ENCODE data around the gene MYEOV. TPM values are rescaled to one million over a fixed set of nuclear protein-coding genes. Genes with fewer than 3 reads are reported as not detected.

Gene MYEOV
- total RNA-seq, 2 experiments from 2014 or later: not detected

DNA sequence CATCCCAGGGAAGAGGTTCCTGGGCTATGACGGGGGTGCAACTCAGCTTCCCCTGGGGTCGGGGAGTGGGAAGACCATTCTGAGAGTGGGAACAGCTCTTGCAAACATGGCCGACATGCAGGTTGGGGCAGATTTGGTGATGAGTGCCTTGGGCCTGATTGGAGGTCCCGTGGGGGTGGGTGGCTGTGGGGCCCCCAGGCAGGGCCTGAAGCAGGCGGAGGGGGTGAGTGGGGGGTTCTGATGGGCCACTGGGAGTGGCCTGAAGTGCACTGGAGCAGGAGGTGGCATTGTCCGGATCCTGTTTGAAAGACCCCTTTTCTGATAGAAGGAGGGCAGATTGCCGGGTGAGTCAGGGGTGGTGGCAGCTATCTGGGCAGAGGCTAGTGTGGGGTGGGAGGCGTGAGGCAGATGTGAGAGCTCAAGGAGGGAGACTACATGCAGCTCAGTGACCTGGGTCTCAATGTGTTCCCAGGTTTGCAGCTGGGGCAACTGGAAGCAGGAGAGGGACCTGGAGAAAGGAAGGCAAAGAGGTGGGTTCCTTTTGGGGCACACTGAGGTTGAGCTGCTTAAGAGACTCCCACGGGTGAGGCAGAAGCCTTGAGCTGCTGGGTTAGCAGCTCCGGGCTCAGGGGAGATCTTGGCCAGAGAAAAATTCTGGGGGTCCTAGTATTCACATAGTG, 15.1 kb downstream of the MYEOV start:
- no peaks in the 10 kb centered on the region for H3K9me3 Mint-ChIP-seq (ENCODE audit: insufficient read depth)
- POLR2A ChIA-PET: interaction anchor here (1.0 to 1.9 kb wide), 2 partner anchors 11 to 12 kb away, joined by 3 to 7 read pairs; no protein-coding TSS in a partner anchor
- H3K4me1 Mint-ChIP-seq (ENCODE audit: low read depth): peaks cover 30% of the 10 kb centered on the region
- H3K4me3 Mint-ChIP-seq: no peak overlapping the region
- H3K27ac Mint-ChIP-seq: peak overlapping the region; percentile 45
- CTCF ChIA-PET: interaction anchor here (1.3 kb wide), 1 partner anchor 12 kb away, joined by 3 read pairs; no protein-coding TSS in a partner anchor
- DNase-seq (no peak), ATAC-seq (no peak)
- H3K27me3 Mint-ChIP-seq (ENCODE audit: low read depth): no peaks in the 10 kb centered on the region
- H3K36me3 Mint-ChIP-seq (ENCODE audit: low read depth): no peaks in the 10 kb centered on the region

GRCh38 chr11:69309631-69310280, 15.8 kb downstream of the MYEOV start:
- peak overlapping the region; percentile 0 for H3K27ac Mint-ChIP-seq
- CTCF ChIA-PET: interaction anchor here (1.0 kb wide), 1 partner anchor 17 kb away, joined by 3 read pairs; no protein-coding TSS in a partner anchor
- H3K27me3 Mint-ChIP-seq (ENCODE audit: low read depth): no peaks in the 10 kb centered on the region
- no peaks in the 10 kb centered on the region for H3K36me3 Mint-ChIP-seq (ENCODE audit: low read depth)
- H3K4me1 Mint-ChIP-seq (ENCODE audit: low read depth): peaks cover 30% of the 10 kb centered on the region
- DNase-seq: no peak
- POLR2A ChIA-PET: interaction anchor here (1.0 kb wide), 1 partner anchor 13 kb away, joined by 3 read pairs; no protein-coding TSS in a partner anchor
- no peaks in the 10 kb centered on the region for H3K9me3 Mint-ChIP-seq (ENCODE audit: insufficient read depth)
- H3K4me3 Mint-ChIP-seq: no peak overlapping the region
- ATAC-seq: no peak

DNA sequence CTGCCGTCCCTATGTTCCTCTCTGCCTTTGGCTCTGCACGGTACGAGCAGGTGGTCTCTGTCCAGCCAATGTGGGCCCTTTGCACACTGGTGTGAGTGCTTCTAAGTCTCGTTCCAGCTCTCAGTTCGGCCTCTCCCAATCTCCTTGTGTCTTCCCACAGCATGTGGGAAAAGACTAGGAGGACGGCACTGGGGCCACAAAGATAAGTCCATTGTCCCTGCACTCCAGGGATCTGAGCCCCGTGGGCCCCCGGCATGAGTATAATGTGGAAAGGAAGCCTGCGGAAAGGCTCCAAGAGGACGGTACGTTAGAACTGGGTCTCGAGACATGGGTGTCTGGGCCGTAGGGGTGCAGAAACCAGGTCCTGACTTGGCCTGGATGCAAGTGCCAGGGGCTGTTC, 16.4 kb downstream of the MYEOV start:
- H3K27me3 Mint-ChIP-seq (ENCODE audit: low read depth): no peaks in the 10 kb centered on the region
- H3K27ac Mint-ChIP-seq: peak overlapping the region; percentile 39
- H3K4me3 Mint-ChIP-seq: no peak overlapping the region
- no peaks in the 10 kb centered on the region for H3K36me3 Mint-ChIP-seq (ENCODE audit: low read depth)
- POLR2A ChIA-PET: interaction anchor here (1.0 kb wide), 1 partner anchor 13 kb away, joined by 3 read pairs; no protein-coding TSS in a partner anchor
- CTCF ChIA-PET: interaction anchor here (1.0 kb wide), 1 partner anchor 18 kb away, joined by 3 read pairs; no protein-coding TSS in a partner anchor
- ATAC-seq: no peak
- no peak for DNase-seq
- H3K9me3 Mint-ChIP-seq (ENCODE audit: insufficient read depth): no peaks in the 10 kb centered on the region
- H3K4me1 Mint-ChIP-seq (ENCODE audit: low read depth): peaks cover 30% of the 10 kb centered on the region

GRCh38 chr11:69310934-69311766, 17.2 kb downstream of the MYEOV start:
- Mint-ChIP-seq H3K27ac (peak overlapping the region; percentile 86), H3K4me1 (ENCODE audit: low read depth) (peaks cover 30% of the 10 kb centered on the region), H3K4me3 (peak overlapping the region; percentile 21), H3K9me3 (ENCODE audit: insufficient read depth) (no peaks in the 10 kb centered on the region), H3K27me3 (ENCODE audit: low read depth) (no peaks in the 10 kb centered on the region), H3K36me3 (ENCODE audit: low read depth) (no peaks in the 10 kb centered on the region)
- POLR2A ChIA-PET: interaction anchor here (0.6 to 1.4 kb wide), 4 partner anchors 14 to 165 kb away, joined by 3 to 8 read pairs (median 4); no protein-coding TSS in a partner anchor
- ATAC-seq (peak; percentile 42), DNase-seq (no peak)
- CTCF ChIA-PET: interaction anchor here (0.8 to 2.1 kb wide), 6 partner anchors 12 to 24 kb away, joined by 3 to 8 read pairs (median 4); no protein-coding TSS in a partner anchor

DNA sequence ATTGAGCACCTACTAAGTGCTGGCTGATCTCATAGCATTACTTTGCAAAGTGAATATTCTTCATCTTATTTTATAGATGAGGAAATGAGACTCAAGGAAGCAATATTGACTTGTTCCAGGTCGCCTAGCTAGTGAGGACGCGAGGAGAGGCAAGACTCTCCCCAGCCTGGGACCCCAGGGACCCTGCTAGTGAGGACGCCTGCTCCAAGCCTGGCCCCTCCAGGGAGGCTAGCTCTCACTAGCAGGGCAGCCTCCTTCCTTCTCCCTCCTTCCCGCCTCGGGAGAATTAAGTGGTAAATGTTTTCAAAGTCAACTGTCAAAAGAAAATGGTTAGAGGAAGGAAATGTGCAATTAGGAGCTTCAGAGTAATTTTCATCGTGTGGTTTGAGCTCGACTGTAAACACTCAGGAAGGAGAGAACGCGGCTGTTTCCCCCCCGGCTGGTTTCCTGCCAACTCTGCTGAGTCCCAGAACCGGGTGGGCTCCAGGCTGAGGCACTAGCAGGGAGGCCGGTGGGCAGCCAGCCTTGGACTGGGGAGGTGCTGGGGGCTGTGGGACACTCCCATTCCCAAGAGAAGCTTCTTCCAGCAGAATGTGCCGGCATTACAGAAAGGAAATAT, 17.9 kb downstream of the MYEOV start:
- Mint-ChIP-seq H3K4me3 (peak overlapping the region; percentile 21), H3K27ac (peak overlapping the region; percentile 86), H3K4me1 (ENCODE audit: low read depth) (peaks cover 30% of the 10 kb centered on the region), H3K36me3 (ENCODE audit: low read depth) (no peaks in the 10 kb centered on the region), H3K27me3 (ENCODE audit: low read depth) (no peaks in the 10 kb centered on the region), H3K9me3 (ENCODE audit: insufficient read depth) (no peaks in the 10 kb centered on the region)
- ChIA-PET CTCF (interaction anchor here (0.6 to 2.1 kb wide), 7 partner anchors 13 to 331 kb away, joined by 3 to 8 read pairs (median 4); no protein-coding TSS in a partner anchor), POLR2A (interaction anchor here (0.6 to 1.4 kb wide), 4 partner anchors 14 to 166 kb away, joined by 3 to 8 read pairs (median 4); no protein-coding TSS in a partner anchor)
- ATAC-seq (peak; percentile 62), DNase-seq (peak; percentile 65)

- POLR2A ChIA-PET: interaction anchor here (1.4 kb wide), 1 partner anchor 15 kb away, joined by 8 read pairs; no protein-coding TSS in a partner anchor
- no peak for DNase-seq
- Mint-ChIP-seq H3K36me3 (ENCODE audit: low read depth) (peaks cover 1% of the 10 kb centered on the region), H3K4me1 (ENCODE audit: low read depth) (peaks cover 34% of the 10 kb centered on the region), H3K27ac (peak overlapping the region; percentile 77), H3K27me3 (ENCODE audit: low read depth) (no peaks in the 10 kb centered on the region), H3K4me3 (no peak overlapping the region), H3K9me3 (ENCODE audit: insufficient read depth) (no peaks in the 10 kb centered on the region)
- CTCF ChIA-PET: interaction anchor here (0.6 to 2.1 kb wide), 5 partner anchors 14 to 330 kb away, joined by 3 to 8 read pairs (median 4); no protein-coding TSS in a partner anchor
- no peak for ATAC-seq
Observed at GRCh38 chr11:69312453-69313404, 18.8 kb downstream of the MYEOV start.

GRCh38 chr11:69313992-69314391, 20.0 kb downstream of the MYEOV start:
- CTCF ChIA-PET: no interaction called here
- H3K4me1 Mint-ChIP-seq (ENCODE audit: low read depth): peaks cover 37% of the 10 kb centered on the region
- H3K9me3 Mint-ChIP-seq (ENCODE audit: insufficient read depth): peaks cover 8% of the 10 kb centered on the region
- peaks cover 3% of the 10 kb centered on the region for H3K36me3 Mint-ChIP-seq (ENCODE audit: low read depth)
- H3K27ac Mint-ChIP-seq: no peak overlapping the region
- H3K27me3 Mint-ChIP-seq (ENCODE audit: low read depth): no peaks in the 10 kb centered on the region
- DNase-seq (no peak), ATAC-seq (no peak)
- no peak overlapping the region for H3K4me3 Mint-ChIP-seq
- POLR2A ChIA-PET: no interaction called here

GRCh38 chr11:69314555-69314954, 20.6 kb downstream of the MYEOV start:
- H3K27me3 Mint-ChIP-seq (ENCODE audit: low read depth): no peaks in the 10 kb centered on the region
- CTCF ChIA-PET: no interaction called here
- ATAC-seq (no peak), DNase-seq (no peak)
- H3K36me3 Mint-ChIP-seq (ENCODE audit: low read depth): peaks cover 3% of the 10 kb centered on the region
- H3K4me3 Mint-ChIP-seq: no peak overlapping the region
- no peak overlapping the region for H3K27ac Mint-ChIP-seq
- POLR2A ChIA-PET: no interaction called here
- H3K4me1 Mint-ChIP-seq (ENCODE audit: low read depth): peaks cover 37% of the 10 kb centered on the region
- peaks cover 13% of the 10 kb centered on the region for H3K9me3 Mint-ChIP-seq (ENCODE audit: insufficient read depth)

DNA sequence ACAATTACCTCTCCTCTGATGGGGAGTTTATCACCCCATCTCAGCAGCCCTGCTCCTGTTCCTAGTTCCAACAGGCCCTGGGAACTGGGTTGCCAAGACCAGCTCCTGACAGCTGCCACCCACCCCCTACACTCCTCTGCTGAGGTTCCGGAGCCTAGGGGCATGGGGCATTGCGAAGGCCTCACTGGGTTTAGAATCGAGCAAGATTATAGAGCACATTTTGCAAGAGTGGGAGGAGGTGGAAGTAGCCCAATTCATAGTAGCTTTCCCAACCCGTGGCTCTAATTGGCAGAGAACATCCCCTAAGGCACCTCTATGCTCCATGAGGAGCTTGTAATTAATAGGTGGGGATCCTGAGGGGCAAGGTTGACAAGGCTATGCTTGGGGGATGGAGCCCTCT, 23.0 kb downstream of the MYEOV start:
- Mint-ChIP-seq H3K36me3 (ENCODE audit: low read depth) (peaks cover 3% of the 10 kb centered on the region), H3K9me3 (ENCODE audit: insufficient read depth) (peaks cover 15% of the 10 kb centered on the region), H3K27ac (no peak overlapping the region), H3K4me1 (ENCODE audit: low read depth) (peaks cover 15% of the 10 kb centered on the region), H3K4me3 (no peak overlapping the region), H3K27me3 (ENCODE audit: low read depth) (no peaks in the 10 kb centered on the region)
- ChIA-PET CTCF (interaction anchor here (2.1 kb wide), 1 partner anchor 19 kb away, joined by 6 read pairs; no protein-coding TSS in a partner anchor), POLR2A (interaction anchor here (0.7 kb wide), 1 partner anchor 253 kb away, joined by 3 read pairs; no protein-coding TSS in a partner anchor)
- ATAC-seq (no peak), DNase-seq (no peak)

- ATAC-seq (no peak), DNase-seq (no peak)
Observed at GRCh38 chr11:69317401-69318092, 23.6 kb downstream of the MYEOV start.

More at GRCh38 chr11:69317401-69318092, 23.6 kb downstream of the MYEOV start:
- Mint-ChIP-seq H3K27me3 (ENCODE audit: low read depth) (no peaks in the 10 kb centered on the region), H3K9me3 (ENCODE audit: insufficient read depth) (peaks cover 15% of the 10 kb centered on the region), H3K4me3 (no peak overlapping the region), H3K4me1 (ENCODE audit: low read depth) (peaks cover 10% of the 10 kb centered on the region), H3K36me3 (ENCODE audit: low read depth) (peaks cover 3% of the 10 kb centered on the region), H3K27ac (no peak overlapping the region)
- POLR2A ChIA-PET: interaction anchor here (0.7 kb wide), 1 partner anchor 253 kb away, joined by 3 read pairs; no protein-coding TSS in a partner anchor
- CTCF ChIA-PET: interaction anchor here (1.0 to 2.1 kb wide), 2 partner anchors 18 to 21 kb away, joined by 3 to 6 read pairs; no protein-coding TSS in a partner anchor
